ENCODE results near the gene RBM22. TPM values are rescaled to one million over a fixed set of nuclear protein-coding genes. Genes with fewer than 3 reads are reported as not detected.
A peak's percentile ranks its signal among the peaks of the same experiment; 100 is the strongest.

The RBM22 gene
- total RNA-seq, 1 experiment from 2014 or later = 74.8 TPM

- Histone ChIP-seq H3K4me3 (no peak overlapping the region), H3K4me1 (replicated peaks) (peaks cover 6% of the 10 kb centered on the region; the same call in 1 of the 2 replicates), H3K36me3 (no peaks in the 10 kb centered on the region), H3K27ac (no peak overlapping the region), H3K27me3 (replicated peaks) (no peaks in the 10 kb centered on the region), H3K9me3 (replicated peaks) (no peaks in the 10 kb centered on the region)
- no peak for DNase-seq (ENCODE audit: low read depth in 1 of 2, low spot score in 2 of 2)
Observed at GRCh38 chr5:150663936-150664335, 36.9 kb downstream of the RBM22 start.

- Histone ChIP-seq H3K27ac (no peak overlapping the region), H3K4me3 (no peak overlapping the region), H3K27me3 (replicated peaks) (no peaks in the 10 kb centered on the region), H3K9me3 (replicated peaks) (no peaks in the 10 kb centered on the region), H3K36me3 (no peaks in the 10 kb centered on the region), H3K4me1 (replicated peaks) (peaks cover 6% of the 10 kb centered on the region; the same call in 1 of the 2 replicates)
- DNase-seq (ENCODE audit: low read depth in 1 of 2, low spot score in 2 of 2) = no peak
Observed at GRCh38 chr5:150662731-150663516, 37.9 kb downstream of the RBM22 start.

DNA sequence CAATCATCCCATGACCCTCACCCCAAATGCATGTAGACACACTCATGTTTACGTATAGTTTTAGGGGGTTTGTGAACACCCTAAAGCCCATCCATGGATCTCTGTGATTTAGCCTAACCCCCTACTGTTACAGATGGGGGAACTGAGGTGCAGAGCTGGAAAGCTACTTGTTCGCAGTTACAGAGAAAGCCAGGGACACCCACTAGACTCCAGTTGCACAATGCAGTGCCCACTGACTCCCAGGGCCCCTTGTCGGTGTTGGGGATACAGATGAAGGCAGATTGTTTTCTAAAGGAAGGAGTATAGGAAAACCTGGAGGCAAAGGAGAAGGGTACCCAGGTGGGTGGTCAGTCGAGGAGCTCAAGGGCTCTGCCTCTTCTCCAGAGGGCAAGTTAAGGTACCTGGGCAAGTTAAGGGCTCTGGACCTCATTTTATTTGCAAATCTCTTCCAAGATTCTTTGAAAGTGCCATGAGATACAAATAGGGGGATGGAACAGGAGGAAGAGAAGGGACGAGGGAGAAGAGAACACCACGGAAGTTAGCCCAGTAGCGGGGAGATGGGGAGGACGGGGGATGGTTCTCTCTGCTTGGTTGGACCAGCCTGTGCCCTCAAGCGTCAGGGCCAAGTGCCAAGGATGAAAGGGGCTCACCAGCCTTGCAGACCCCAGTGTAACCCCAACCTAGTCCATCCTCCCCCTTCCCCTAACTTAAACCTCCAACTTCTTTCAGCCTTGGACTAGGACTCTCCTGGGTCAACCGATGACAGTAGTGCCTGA, 38.9 kb downstream of the RBM22 start:
- Histone ChIP-seq H3K27me3 (replicated peaks) (no peaks in the 10 kb centered on the region), H3K27ac (no peak overlapping the region), H3K36me3 (no peaks in the 10 kb centered on the region; the same call in 1 of the 2 replicates), H3K9me3 (replicated peaks) (no peaks in the 10 kb centered on the region), H3K4me1 (replicated peaks) (peaks cover 11% of the 10 kb centered on the region), H3K4me3 (no peak overlapping the region)
- no peak for DNase-seq (ENCODE audit: low read depth in 1 of 2, low spot score in 2 of 2)

DNA sequence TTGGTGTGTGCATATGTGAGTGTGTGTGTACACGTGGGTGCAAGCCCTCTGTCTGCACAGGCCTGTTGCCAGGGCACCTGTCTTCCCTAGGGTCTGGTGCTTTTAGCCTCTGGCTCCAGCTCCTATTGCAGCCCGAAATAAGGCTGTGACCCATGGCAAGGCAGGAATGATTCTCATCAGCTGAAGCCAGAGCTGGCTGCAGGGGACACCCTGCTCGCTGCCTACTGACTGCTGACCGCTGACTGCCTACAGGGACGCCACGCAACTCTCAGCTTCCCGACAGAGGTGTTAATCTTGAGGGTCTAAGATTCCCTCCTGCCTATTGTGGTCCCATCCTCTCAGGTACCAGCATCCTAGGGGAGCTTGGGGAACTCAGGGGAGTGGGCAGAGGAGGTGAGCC, 39.8 kb downstream of the RBM22 start, which contains the start of gene MYOZ3:
TSS of gene MYOZ3 (plus strand) at position 166 of the 400 bp plus-strand sequence. CDS start 1,691 bp downstream, outside the sequence.
- H3K27me3 ChIP-seq (replicated peaks) = no peaks in the 10 kb centered on the region
- H3K36me3 ChIP-seq = peaks cover 4% of the 10 kb centered on the region
- H3K4me1 ChIP-seq (replicated peaks) = peaks cover 19% of the 10 kb centered on the region
- H3K27ac ChIP-seq = no peak within 1 kb of the TSS
- H3K4me3 ChIP-seq = no peak within 1 kb of the TSS
- no peaks in the 10 kb centered on the region for H3K9me3 ChIP-seq (replicated peaks)
- DNase-seq (ENCODE audit: low read depth in 1 of 2, low spot score in 2 of 2) = no peak

DNA sequence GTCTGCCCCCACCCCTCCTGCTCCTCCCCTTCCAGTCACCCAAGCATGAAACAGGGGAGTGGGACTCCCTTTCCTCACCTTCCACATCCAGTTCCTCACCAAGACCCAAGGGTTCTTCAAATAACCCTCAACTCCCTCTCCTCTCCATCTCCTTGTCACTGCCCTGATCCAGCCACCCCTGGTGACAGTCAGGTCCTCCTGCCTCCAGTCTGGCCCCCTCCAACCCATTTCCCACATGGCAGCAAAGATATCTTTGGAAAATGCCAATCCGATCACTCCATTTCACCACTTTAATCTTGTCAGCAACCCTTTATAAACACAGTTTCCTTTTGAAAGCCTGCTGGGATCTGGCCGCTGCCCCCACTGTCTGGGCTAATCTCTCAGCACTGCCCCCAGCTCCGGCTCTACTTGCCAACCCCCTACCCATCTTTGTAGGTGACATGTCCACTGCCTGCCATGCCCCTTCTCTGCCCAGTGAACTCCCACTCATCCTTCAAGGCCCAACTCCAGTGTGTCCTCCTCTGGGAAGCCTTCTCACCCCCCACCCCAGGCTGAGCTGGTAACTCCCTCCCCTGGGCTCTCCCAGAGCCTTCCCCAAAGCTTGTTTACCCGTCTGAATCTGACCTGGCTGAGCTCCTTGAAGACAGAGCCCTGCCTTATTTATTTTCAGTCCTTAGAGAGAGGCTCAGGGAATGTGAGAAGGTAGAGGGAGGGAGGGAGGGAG, 40.6 kb downstream of the RBM22 start:
- no peaks in the 10 kb centered on the region for H3K9me3 ChIP-seq (replicated peaks)
- peaks cover 5% of the 10 kb centered on the region for H3K36me3 ChIP-seq
- H3K27me3 ChIP-seq (replicated peaks) = no peaks in the 10 kb centered on the region
- H3K4me1 ChIP-seq (replicated peaks) = peaks cover 22% of the 10 kb centered on the region
- H3K27ac ChIP-seq = no peak overlapping the region
- no peak for DNase-seq (ENCODE audit: low read depth in 1 of 2, low spot score in 2 of 2)
- H3K4me3 ChIP-seq = no peak overlapping the region

DNA sequence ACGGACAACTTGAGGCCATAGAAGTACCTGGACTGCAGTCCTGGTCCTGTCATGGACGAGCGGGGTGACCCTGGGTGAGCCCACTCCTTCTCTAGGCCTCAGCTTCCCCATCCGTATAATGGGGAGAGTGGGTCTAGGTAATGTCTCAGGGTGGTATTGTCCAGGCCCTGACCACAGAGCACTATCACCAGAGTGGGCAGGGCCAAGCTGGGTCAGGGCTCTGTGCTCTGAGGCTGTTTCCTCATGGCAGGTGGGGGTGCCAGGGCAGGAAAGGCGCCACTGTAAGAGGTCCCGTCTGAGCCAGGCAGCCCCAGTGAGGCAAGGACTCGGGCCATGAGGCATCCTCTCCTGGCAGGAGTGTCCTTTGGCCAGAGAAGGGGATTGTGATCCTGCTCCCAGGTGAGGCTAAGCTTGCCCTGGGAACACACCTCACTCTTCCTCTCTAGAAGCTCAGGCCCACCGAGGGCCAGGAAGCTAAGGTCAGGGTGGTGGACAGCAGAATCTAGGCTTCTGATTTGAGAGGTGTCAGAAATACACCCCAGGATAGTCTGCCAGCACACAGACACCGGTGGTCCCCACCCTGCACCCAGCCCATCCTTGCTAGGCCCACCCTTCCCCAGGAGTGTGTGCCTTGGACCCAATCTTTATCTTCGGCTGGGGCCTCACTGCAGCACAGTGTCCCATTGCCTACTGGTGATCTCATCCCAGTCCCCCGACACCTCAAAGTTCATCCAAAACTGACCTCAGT, 41.3 kb downstream of the RBM22 start:
- H3K4me1 ChIP-seq (replicated peaks) = peaks cover 22% of the 10 kb centered on the region
- H3K27ac ChIP-seq = no peak overlapping the region
- H3K36me3 ChIP-seq = peaks cover 5% of the 10 kb centered on the region
- DNase-seq (ENCODE audit: low read depth in 1 of 2, low spot score in 2 of 2) = no peak
- H3K27me3 ChIP-seq (replicated peaks) = no peaks in the 10 kb centered on the region
- H3K9me3 ChIP-seq (replicated peaks) = no peaks in the 10 kb centered on the region
- H3K4me3 ChIP-seq = no peak overlapping the region

GRCh38 chr5:150658699-150659265, 42.1 kb downstream of the RBM22 start:
- H3K4me3 ChIP-seq = no peak overlapping the region
- no peak overlapping the region for H3K27ac ChIP-seq
- H3K36me3 ChIP-seq = peaks cover 5% of the 10 kb centered on the region
- H3K9me3 ChIP-seq (replicated peaks) = no peaks in the 10 kb centered on the region
- peaks cover 22% of the 10 kb centered on the region for H3K4me1 ChIP-seq (replicated peaks)
- DNase-seq (ENCODE audit: low read depth in 1 of 2, low spot score in 2 of 2) = no peak
- H3K27me3 ChIP-seq (replicated peaks) = no peaks in the 10 kb centered on the region

DNA sequence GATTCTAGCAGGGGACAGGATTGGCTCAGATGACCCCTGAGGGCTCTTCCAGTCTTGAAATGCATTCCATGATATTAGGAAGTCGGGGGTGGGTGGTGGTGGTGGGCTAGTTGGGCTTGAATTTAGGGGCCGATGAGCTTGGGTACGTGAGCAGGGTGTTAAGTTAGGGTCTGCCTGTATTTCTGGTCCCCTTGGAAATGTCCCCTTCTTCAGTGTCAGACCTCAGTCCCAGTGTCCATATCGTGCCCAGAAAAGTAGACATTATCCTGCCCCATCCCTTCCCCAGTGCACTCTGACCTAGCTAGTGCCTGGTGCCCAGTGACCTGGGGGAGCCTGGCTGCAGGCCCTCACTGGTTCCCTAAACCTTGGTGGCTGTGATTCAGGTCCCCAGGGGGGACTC, 42.7 kb downstream of the RBM22 start:
- no peak overlapping the region for H3K27ac ChIP-seq
- H3K4me3 ChIP-seq = no peak overlapping the region
- peaks cover 26% of the 10 kb centered on the region for H3K4me1 ChIP-seq (replicated peaks)

DNA sequence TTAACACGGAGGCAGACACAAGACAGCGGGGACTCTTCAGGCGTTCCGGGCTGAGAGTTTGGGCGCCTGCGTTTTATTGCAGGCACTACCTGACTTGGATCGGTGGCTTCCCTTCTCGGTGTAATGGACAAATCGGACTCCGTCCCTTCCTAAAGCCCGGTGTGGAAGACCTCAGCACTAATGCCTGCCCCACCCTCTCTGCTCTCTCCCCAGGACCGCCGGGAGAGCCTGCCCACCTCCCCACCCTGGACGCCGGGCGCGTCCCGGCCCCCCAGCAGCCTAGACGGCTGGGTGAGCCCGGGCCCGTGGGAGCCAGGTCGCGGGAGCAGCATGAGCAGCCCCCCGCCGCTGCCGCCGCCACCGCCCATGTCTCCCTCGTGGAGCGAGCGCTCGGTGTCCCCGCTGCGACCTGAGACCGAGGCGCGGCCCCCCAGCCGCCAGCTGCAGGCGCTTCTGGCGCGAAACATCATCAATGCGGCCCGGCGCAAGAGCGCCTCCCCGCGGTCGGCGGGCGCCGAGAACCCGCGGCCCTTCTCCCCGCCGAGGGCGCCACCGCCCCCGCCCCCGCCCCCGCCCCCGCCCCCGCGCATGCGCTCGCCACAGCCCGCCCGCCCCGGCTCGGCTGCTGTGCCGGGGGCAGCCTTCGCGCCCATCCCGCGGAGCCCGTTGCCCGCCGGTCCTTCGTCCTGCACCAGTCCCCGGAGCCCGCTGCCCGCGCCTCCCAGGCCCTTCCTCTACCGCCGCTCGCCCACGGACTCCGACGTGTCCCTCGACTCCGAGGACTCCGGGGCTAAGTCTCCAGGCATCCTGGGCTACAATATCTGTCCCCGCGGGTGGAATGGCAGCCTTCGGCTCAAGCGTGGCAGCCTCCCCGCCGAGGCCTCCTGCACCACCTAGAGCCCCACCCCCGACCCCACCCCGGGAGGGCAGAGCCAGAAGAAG, 44.4 kb downstream of the RBM22 start:
- Histone ChIP-seq H3K9me3 (replicated peaks) (no peaks in the 10 kb centered on the region), H3K27ac (no peak overlapping the region), H3K4me3 (peak overlapping the region; percentile 42), H3K36me3 (peaks cover 27% of the 10 kb centered on the region), H3K27me3 (replicated peaks) (no peaks in the 10 kb centered on the region), H3K4me1 (replicated peaks) (peaks cover 32% of the 10 kb centered on the region)
- peak; percentile 71 to 74 for DNase-seq (ENCODE audit: low read depth in 1 of 2, low spot score in 2 of 2)

More for the DNA sequence above, 42.7 kb downstream of the RBM22 start:
- Histone ChIP-seq H3K9me3 (replicated peaks) (no peaks in the 10 kb centered on the region), H3K36me3 (peaks cover 10% of the 10 kb centered on the region), H3K27me3 (replicated peaks) (no peaks in the 10 kb centered on the region)
- no peak for DNase-seq (ENCODE audit: low read depth in 1 of 2, low spot score in 2 of 2)

DNA sequence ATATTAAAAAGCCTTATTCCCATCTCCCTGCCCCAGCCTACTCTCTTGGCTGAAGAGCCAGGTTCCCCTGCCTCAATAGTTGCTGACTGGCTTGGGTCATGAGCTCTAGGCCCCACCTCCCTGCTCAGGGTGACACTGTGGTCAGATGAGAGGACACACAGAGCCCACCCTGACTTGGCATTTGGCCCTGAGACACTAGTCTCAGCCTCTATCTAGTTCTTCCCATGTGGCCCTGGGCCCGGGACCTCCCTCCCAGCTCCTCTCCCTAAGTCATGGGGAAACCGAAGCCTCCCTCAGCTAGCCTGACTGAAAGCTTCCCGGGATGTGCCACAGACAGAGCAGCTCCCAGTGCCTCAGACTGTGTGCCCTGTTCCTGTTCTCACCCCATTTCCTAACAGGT, 45.6 kb downstream of the RBM22 start:
- no peak overlapping the region for H3K27ac ChIP-seq
- DNase-seq (ENCODE audit: low read depth in 1 of 2, low spot score in 2 of 2) = peak in 1 of 2 experiments; percentile 47
- no peaks in the 10 kb centered on the region for H3K27me3 ChIP-seq (replicated peaks)
- no peaks in the 10 kb centered on the region for H3K9me3 ChIP-seq (replicated peaks)
- H3K4me1 ChIP-seq (replicated peaks) = peaks cover 29% of the 10 kb centered on the region
- peaks cover 39% of the 10 kb centered on the region for H3K36me3 ChIP-seq
- no peak overlapping the region for H3K4me3 ChIP-seq

GRCh38 chr5:150653762-150654556, 46.9 kb downstream of the RBM22 start:
- Histone ChIP-seq H3K4me3 (no peak overlapping the region), H3K36me3 (peaks cover 52% of the 10 kb centered on the region), H3K9me3 (replicated peaks) (no peaks in the 10 kb centered on the region), H3K27ac (no peak overlapping the region), H3K27me3 (replicated peaks) (no peaks in the 10 kb centered on the region), H3K4me1 (replicated peaks) (peaks cover 25% of the 10 kb centered on the region)
- DNase-seq (ENCODE audit: low read depth in 1 of 2, low spot score in 2 of 2) = no peak

Measured in SJSA1 (cell line).